GM12872 (cell line): Measurements from ENCODE around the gene ZNF600.

Experiments
- TF ChIP-seq, protein P1 (sequence below): IDR thresholded peaks from 3 replicates; pipeline ENCODE4 v1.5.1; 2011; ENCODE audit warnings: low read depth, mild to moderate bottlenecking, low read length, moderate library complexity; ENCODE audit not compliant: insufficient read depth

Gene ZNF600

DNA sequence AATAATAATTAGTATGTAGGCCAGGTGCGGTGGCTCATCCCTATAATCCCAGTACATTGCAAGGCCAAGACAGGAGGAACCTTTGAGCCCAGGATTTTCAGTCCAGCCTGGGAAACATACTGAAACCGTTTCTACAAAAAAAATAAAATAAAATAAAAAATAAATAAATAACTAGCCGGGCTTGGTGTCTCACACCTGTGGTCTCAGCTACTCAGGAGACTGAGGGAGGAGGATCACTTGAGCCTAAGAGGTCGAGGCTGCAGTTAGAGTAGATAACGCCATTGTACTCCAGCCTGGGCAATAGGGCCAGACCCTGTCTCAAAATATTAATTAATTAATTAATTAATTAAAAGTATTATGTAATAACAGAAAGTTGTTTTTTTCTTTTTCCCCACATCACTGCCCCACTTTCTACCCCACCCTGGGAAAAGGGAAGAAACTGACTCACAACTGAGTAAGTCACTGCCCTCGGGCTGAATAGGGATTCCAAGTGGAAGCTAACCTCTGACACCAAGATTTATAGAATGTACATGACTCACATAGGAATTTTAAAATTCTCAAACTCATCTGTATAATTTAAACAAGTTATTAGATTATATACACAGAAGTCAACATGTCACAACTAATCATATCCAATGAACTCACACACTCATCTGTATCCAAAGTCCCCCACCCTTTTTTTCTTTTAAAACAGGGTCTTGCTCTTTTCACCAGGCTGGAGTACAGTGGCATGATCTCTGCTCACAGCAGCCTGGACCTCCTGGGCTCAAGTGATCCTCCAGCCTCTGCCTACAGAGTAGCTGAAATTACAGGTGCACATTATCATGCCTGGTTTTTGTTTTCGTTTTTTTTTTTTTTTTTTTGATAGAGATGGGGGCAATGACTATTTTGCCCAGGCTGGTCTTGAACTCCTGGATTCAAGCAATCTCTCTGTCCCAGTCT lies 64.3 kb downstream of the ZNF600 start:
- TF ChIP-seq, protein P1, sequence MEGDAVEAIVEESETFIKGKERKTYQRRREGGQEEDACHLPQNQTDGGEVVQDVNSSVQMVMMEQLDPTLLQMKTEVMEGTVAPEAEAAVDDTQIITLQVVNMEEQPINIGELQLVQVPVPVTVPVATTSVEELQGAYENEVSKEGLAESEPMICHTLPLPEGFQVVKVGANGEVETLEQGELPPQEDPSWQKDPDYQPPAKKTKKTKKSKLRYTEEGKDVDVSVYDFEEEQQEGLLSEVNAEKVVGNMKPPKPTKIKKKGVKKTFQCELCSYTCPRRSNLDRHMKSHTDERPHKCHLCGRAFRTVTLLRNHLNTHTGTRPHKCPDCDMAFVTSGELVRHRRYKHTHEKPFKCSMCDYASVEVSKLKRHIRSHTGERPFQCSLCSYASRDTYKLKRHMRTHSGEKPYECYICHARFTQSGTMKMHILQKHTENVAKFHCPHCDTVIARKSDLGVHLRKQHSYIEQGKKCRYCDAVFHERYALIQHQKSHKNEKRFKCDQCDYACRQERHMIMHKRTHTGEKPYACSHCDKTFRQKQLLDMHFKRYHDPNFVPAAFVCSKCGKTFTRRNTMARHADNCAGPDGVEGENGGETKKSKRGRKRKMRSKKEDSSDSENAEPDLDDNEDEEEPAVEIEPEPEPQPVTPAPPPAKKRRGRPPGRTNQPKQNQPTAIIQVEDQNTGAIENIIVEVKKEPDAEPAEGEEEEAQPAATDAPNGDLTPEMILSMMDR: no peak

DNA sequence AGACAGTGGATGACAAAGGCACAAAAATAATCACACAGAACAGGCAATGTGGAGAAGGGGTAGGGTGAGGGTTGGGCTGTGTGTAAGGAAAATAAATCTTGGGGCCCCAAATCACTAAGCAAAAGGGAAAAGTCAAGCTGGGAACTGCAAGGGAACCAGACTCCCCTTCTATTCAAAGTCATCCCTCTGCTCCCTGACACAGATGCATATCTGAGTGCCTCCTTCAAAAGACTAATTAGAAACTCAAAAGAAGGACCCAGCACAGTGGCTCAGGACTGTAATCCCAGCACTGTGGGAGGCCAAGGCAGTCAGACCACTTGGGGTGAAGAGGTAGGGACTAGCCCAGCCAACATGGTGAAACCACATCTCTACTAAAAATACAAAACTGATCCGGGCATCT lies 70.1 kb downstream of the ZNF600 start:
- TF ChIP-seq, protein P1: no peak
